Left lung (tissue), 10 donors: ENCODE data around the gene DVL1. TPM values are rescaled to one million over a fixed set of nuclear protein-coding genes. Genes with fewer than 3 reads are reported as not detected.

Experiments
- ATAC-seq: fragments of 200-7000 bp; cut with Tn5 transposase; one replicate; pipeline ENCODE4 v1.9.1; 2020; ENCODE audit warnings: moderate library complexity
- DNase-seq, 4 donors: peaks; one replicate each; pipeline ENCODE4 v3.0.0-alpha.2; 2013 to 2020
- H3K27ac ChIP-seq, 2 donors: fragments of 200-600 bp; sonication (generic) in 1 of 2; one replicate each; pipeline versions ENCODE4 v1.5.0 to v1.8.0; 2020 to 2021
- H3K27me3 ChIP-seq, 2 donors: fragments of 200-600 bp; sonication (generic) in 1 of 2; one replicate each; pipeline versions ENCODE4 v1.5.0 to v1.8.0; 2020 to 2021
- H3K36me3 ChIP-seq, 2 donors: fragments of 200-600 bp; sonication (generic) in 1 of 2; one replicate each; pipeline versions ENCODE4 v1.5.0 to v1.8.0; 2020 to 2021
- H3K4me1 ChIP-seq, 2 donors: fragments of 200-600 bp; one replicate each; pipeline ENCODE4 v1.8.0; 2021
- H3K4me3 ChIP-seq, 2 donors: fragments of 200-600 bp; sonication (generic) in 1 of 2; one replicate each; pipeline versions ENCODE4 v1.5.0 to v1.8.0; 2020 to 2021; ENCODE audit warnings: mild to moderate bottlenecking in 1 of 2
- H3K9me3 ChIP-seq, 2 donors: fragments of 200-600 bp; sonication (generic) in 1 of 2; one replicate each; pipeline versions ENCODE4 v1.5.0 to v1.8.0; 2020 to 2021
- CTCF ChIP-seq, 2 donors: fragments of 200-600 bp; sonication (generic) in 1 of 2; IDR thresholded peaks; one replicate each; pipeline versions ENCODE4 v1.5.0 to v1.8.0; 2021; ENCODE audit warnings: antibody characterized with exemption in 2 of 2
- intact Hi-C, 2 donors: fragments of 100-400 bp; cut with DNase I; formaldehyde crosslinking; loops; one replicate each; pipeline versions ENCODE4 v1.11.2 to v1.14.2; 2022
- polyA plus RNA-seq, 6 donors: library from polyadenylated mRNA; unstranded; fragments of 120-200 nt; gene quantifications; one replicate each; pipeline ENCODE4 v1.2.1, GENCODE V29; 2013; ENCODE audit not compliant: insufficient read length in 6 of 6
- total RNA-seq, 2 donors: library from RNA; stranded (reverse); fragmentation: NEBNext Ultra II Directional; extraction: Animal tissue kit (Norgen Biotek cat#: 25700); gene quantifications; one replicate each; pipeline ENCODE4 v1.2.1, GENCODE V29; 2021
- donor health status: DM: no; HTN: yes; CAD: no.
- donor health status: DM: no; HTN: no; CAD: no.

The DVL1 gene
- total and polyA plus RNA-seq, 8 donors, result 20.6 to 81.2 (median 30.4) TPM

GRCh38 chr1:1359664-1360468 lies 10.6 kb upstream of the DVL1 start:
- DNase-seq (peak in 1 of 4 donors; percentile 72), ATAC-seq (peak; percentile 4)
- Histone ChIP-seq H3K27ac (peak overlapping the region; percentile 46 to 87), H3K9me3 (no peaks in the 10 kb centered on the region), H3K4me3 (no peak overlapping the region), H3K4me1 (peaks cover 17 to 19% of the 10 kb centered on the region in 2 donors), H3K27me3 (peaks cover 4 to 84% of the 10 kb centered on the region in 2 donors), H3K36me3 (no peaks in the 10 kb centered on the region)
- no peak for TF ChIP-seq CTCF (IDR thresholded peaks at IDR 0.05)
- intact Hi-C loops, result no loop called here

GRCh38 chr1:1359308-1359663 lies 10.1 kb upstream of the DVL1 start:
- H3K36me3 ChIP-seq, result no peaks in the 10 kb centered on the region
- peaks cover 9 to 84% of the 10 kb centered on the region in 2 donors for H3K27me3 ChIP-seq
- TF ChIP-seq CTCF (IDR thresholded peaks at IDR 0.05), result no peak
- H3K4me1 ChIP-seq, result peaks cover 17 to 25% of the 10 kb centered on the region in 2 donors
- DNase-seq (no peak), ATAC-seq (peak; percentile 12)
- H3K27ac ChIP-seq, result peak overlapping the region; percentile 66 to 87
- H3K4me3 ChIP-seq, result no peak overlapping the region
- intact Hi-C loops, result no loop called here
- H3K9me3 ChIP-seq, result no peaks in the 10 kb centered on the region

GRCh38 chr1:1358433-1359271 lies 9.4 kb upstream of the DVL1 start, which contains the start of gene MXRA8:
Gene MXRA8 (minus strand): TSS chr1:1358555. CDS start chr1:1358504, 51 bp downstream.
- Histone ChIP-seq H3K36me3 (no peaks in the 10 kb centered on the region), H3K27ac (peak within 1 kb of the TSS; percentile 66 to 87), H3K9me3 (no peaks in the 10 kb centered on the region), H3K27me3 (peaks cover 15 to 87% of the 10 kb centered on the region in 2 donors), H3K4me3 (peak within 1 kb of the TSS; percentile 40 to 42), H3K4me1 (peaks cover 17 to 29% of the 10 kb centered on the region in 2 donors)
- intact Hi-C loops, result no loop called here
- DNase-seq, result peak; percentile 81 to 94 (median 82)
- ATAC-seq, result peak; percentile 68
- TF ChIP-seq CTCF (IDR thresholded peaks at IDR 0.05), result no peak

- Histone ChIP-seq H3K4me1 (peaks cover 17 to 36% of the 10 kb centered on the region in 2 donors), H3K4me3 (peak overlapping the region; percentile 40 to 42), H3K9me3 (no peaks in the 10 kb centered on the region), H3K27me3 (peaks cover 21 to 94% of the 10 kb centered on the region in 2 donors), H3K36me3 (no peaks in the 10 kb centered on the region), H3K27ac (peak overlapping the region; percentile 66 to 87)
- TF ChIP-seq CTCF (IDR thresholded peaks at IDR 0.05), result no peak
- no peak for DNase-seq
- intact Hi-C loops, result no loop called here
- ATAC-seq, result no peak
These were observed 8.7 kb upstream of the DVL1 start for GRCh38 chr1:1357871-1358432.
